Bronchial epithelial cell (primary cell): Measurements from ENCODE around the gene URB1. TPM values are rescaled to one million over a fixed set of nuclear protein-coding genes. Genes with fewer than 3 reads are reported as not detected.

Source experiments
- DNase-seq: peaks from one replicate; pipeline ENCODE4 v3.0.0-alpha.2; 2010; ENCODE audit warnings: low read depth
- FAIRE-seq: peaks from 2 replicates; lab custom pipeline; 2011; peaks lifted over from hg19 to GRCh38; lab: Jason Lieb, UNC
- H3K27me3 ChIP-seq: 2 replicates; pipeline ENCODE4 v1.5.1; 2011; ENCODE audit warnings: low read length; ENCODE audit not compliant: control insufficient read depth, insufficient read depth
- H3K36me3 ChIP-seq: 2 replicates; pipeline ENCODE4 v1.5.1; 2011; ENCODE audit warnings: low read length; ENCODE audit not compliant: control insufficient read depth, insufficient read depth
- H3K4me3 ChIP-seq: 2 replicates; pipeline ENCODE4 v1.5.1; 2011; ENCODE audit warnings: mild to moderate bottlenecking, low read depth, low read length, control low read depth
- total RNA-seq: library from RNA; depleted of rRNA; stranded (reverse); fragments of >200 nt; gene quantifications from 2 replicates; pipeline ENCODE4 v1.2.1, GENCODE V29; 2014
- TF ChIP-seq, protein P1 (sequence below): IDR thresholded peaks from 2 replicates; pipeline ENCODE4 v1.5.1; 2011; ENCODE audit warnings: mild to moderate bottlenecking, moderate library complexity, low read length, control low read depth, inconsistent platforms; ENCODE audit not compliant: insufficient read depth, severe bottlenecking

URB1 gene
- total RNA-seq, 1 donor from 2014 or later = 22.4 TPM

DNA sequence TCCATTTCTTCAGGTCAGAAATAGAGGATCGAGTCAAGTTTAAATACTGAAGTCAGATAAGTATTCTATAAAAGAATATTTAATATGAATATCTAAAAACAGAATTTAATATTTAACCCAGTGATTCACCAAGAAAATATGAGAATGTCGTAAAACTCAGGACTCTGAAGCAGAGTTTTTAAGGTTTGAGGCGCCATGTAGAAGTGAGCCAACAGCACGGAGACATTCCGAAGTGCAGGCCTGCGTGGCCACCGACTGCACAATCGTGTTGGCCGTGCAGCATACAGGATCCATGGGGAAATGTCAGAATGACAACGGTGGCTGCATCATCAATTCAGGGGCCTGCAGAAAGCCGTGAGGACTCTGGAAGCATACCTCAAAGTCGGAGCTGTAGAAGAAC is 70.7 kb downstream of the URB1 start:
- Histone ChIP-seq H3K4me3 (no peak overlapping the region), H3K27me3 (no peaks in the 10 kb centered on the region), H3K36me3 (peaks cover 51% of the 10 kb centered on the region)
- DNase-seq (no peak), FAIRE-seq (no peak)
- TF ChIP-seq, protein P1, sequence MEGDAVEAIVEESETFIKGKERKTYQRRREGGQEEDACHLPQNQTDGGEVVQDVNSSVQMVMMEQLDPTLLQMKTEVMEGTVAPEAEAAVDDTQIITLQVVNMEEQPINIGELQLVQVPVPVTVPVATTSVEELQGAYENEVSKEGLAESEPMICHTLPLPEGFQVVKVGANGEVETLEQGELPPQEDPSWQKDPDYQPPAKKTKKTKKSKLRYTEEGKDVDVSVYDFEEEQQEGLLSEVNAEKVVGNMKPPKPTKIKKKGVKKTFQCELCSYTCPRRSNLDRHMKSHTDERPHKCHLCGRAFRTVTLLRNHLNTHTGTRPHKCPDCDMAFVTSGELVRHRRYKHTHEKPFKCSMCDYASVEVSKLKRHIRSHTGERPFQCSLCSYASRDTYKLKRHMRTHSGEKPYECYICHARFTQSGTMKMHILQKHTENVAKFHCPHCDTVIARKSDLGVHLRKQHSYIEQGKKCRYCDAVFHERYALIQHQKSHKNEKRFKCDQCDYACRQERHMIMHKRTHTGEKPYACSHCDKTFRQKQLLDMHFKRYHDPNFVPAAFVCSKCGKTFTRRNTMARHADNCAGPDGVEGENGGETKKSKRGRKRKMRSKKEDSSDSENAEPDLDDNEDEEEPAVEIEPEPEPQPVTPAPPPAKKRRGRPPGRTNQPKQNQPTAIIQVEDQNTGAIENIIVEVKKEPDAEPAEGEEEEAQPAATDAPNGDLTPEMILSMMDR = no peak

DNA sequence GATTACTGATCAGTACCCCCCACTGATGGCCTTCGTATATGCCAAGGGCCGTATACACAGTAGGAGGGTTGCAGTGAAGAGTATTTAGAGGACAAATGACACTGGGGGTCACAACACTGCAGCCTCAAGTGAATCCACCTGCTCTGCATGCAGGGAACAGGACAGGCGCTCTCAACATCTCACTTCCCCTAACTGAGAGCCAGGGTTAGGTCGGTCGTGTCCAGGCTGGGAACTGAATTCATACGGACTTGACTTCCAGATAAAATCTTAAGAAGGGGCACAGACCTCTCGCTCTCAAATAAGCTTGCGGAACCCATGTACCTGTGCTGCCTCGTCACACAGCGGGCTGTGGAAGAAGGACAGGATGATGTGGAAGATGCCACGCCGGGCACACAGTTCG is 71.3 kb downstream of the URB1 start:
- no peak overlapping the region for H3K4me3 ChIP-seq
- no peaks in the 10 kb centered on the region for H3K27me3 ChIP-seq
- FAIRE-seq = peak; percentile 64
- H3K36me3 ChIP-seq = peaks cover 53% of the 10 kb centered on the region
- TF ChIP-seq, protein P1 = no peak
- DNase-seq = no peak

DNA sequence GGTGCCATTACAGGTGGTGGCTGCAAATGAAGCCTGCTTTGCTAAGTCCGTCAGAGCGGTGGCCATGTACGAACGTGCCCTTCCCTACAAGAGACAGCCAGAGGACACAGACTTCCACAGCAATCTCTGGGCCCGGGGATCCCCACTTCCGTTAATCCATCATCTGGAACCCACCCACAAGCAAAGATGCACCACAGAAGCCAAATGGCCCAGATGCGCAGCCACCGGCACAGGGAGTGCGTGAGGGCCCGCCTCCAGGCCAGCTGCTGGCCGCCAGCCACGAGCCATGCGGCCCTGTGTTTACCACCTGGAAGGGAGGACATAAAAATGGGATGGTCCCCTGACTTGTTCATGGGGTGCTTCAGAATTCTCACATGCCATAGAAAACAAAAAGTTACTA is 72.1 kb downstream of the URB1 start:
- TF ChIP-seq, protein P1 = no peak
- H3K36me3 ChIP-seq = peaks cover 58% of the 10 kb centered on the region
- no peaks in the 10 kb centered on the region for H3K27me3 ChIP-seq
- no peak overlapping the region for H3K4me3 ChIP-seq
- no peak for DNase-seq
- FAIRE-seq = no peak

GRCh38 chr21:32320059-32320458 is 72.8 kb downstream of the URB1 start:
- DNase-seq = no peak
- FAIRE-seq = no peak
- Histone ChIP-seq H3K36me3 (peaks cover 57% of the 10 kb centered on the region), H3K4me3 (no peak overlapping the region), H3K27me3 (no peaks in the 10 kb centered on the region)
- TF ChIP-seq, protein P1 = no peak

DNA sequence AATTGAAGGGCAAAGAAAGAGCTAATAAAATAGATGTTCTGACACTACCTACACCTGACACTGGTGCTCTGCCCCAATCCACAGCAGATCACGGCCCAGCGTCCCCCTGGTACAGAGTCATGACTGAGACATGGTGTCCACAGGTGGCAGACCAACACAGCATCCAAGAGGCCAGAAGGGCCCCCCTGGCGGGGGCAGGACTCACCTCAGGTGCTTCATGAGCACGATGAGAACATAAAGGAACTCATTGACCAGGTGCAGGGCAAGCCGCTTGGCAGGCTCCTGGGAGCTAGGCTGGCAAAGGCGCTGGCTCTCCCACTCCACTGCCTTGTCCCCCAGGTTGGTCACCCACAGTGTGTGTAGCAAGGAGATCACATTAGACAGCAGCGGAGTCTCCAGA is 73.8 kb downstream of the URB1 start:
- Histone ChIP-seq H3K36me3 (peaks cover 57% of the 10 kb centered on the region), H3K4me3 (no peak overlapping the region), H3K27me3 (no peaks in the 10 kb centered on the region)
- DNase-seq (no peak), FAIRE-seq (no peak)
- TF ChIP-seq, protein P1 = no peak

DNA sequence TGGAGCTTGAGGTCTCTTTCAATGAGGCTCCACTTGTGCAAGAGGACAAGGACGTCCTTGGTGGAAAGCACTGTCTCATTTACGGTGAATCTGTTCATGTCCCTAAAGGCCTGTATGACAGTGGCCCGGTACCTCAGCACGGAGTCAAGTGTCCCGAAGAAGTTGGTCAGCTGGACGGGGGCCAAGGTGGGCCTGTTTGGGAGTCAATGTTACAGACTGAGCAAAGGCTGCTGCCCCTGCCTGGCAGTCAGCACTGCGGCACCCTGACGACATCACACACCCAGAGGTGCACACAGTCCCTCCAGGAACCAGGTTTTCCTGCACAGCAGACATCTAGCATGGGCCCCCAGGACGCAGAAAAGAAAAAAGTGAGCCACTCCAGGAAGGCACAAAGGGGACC is 75.1 kb downstream of the URB1 start:
- DNase-seq (no peak), FAIRE-seq (peak; percentile 40)
- TF ChIP-seq, protein P1 = no peak
- Histone ChIP-seq H3K4me3 (no peak overlapping the region), H3K27me3 (no peaks in the 10 kb centered on the region), H3K36me3 (peaks cover 57% of the 10 kb centered on the region)
